Measurements from ENCODE around the gene JAKMIP3.

Gene JAKMIP3

DNA sequence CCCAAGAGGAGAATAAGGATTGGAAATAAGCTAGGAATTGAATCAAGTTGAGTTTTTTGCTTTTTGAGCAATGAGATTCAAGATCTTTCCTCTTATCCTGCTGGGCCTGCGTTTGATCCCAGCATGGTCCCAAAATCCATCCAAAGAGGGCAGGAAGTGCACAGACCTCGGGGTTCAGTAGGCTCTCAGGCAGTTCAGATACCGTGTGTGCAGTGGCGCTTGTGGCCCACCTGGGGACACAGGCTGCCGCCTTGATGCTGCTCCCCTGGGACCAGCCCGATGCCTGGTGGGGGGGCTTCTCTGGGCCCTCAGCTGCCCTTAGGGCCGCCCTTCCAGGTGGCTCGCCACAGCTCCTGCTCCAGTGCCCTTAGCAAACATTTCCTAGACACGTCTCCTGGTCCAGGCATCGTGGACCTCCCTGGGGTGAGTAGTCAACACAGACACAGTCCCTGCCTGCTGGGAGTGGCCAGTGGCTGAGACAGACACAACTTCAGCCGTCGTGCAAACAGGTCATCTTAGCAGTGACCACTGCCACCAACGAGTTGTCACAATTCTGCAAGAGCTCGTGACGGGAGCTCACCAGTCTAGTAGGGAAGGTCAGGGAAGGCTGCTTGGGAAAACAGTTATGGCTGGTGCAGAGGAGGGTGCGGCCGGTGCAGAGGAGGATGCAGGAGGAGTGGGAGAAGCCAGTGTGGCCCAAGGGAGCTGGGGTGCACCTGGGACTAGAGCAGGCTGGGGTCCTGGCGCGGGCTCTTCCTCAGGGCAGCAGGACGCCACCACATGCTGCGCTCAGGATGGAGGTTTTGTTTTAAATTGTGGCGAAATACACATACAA lies 21.7 kb upstream of the JAKMIP3 start:
- DNase-seq (ENCODE audit: low read depth, low spot score), result no peak

DNA sequence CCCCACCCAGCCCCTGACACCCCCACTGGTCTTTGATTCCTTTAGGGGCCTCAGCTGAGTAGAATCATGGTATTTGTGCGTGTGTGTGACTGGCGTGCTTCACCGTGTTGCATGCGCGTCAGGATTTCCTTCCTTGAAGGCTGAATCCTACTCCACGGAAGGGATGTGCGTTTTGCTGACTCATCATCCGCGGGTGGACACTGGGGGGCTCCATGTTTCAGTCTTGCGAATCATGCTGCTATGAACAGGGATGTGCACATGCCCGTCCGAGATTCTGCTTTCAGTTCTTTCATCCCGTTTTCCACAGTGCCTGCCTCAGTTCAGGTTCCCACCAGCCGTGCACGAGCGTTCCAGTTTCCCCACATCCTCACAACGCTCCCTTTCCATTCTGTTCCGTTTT lies 20.9 kb upstream of the JAKMIP3 start:
- DNase-seq (ENCODE audit: low read depth, low spot score), result no peak

DNA sequence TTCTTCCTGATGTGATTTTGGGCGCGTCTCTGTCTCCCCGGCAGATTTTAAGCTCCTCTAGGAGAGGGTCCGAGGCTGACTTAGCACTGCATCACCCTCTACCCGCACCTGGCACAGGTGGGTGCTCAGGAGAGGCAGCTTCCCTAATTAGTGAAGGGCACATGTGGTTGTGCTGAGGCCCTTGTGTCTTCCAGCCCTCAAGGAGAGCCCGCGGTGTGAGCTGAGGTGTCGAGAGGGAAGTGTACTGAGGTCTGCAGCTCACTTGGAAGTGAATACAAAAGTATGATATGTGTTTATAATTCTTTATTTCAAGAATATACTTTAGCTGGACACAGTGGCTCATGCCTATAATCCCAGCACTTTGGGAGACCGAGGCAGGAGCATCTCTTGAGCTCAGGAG lies 20.4 kb upstream of the JAKMIP3 start:
- no peak for DNase-seq (ENCODE audit: low read depth, low spot score)

DNA sequence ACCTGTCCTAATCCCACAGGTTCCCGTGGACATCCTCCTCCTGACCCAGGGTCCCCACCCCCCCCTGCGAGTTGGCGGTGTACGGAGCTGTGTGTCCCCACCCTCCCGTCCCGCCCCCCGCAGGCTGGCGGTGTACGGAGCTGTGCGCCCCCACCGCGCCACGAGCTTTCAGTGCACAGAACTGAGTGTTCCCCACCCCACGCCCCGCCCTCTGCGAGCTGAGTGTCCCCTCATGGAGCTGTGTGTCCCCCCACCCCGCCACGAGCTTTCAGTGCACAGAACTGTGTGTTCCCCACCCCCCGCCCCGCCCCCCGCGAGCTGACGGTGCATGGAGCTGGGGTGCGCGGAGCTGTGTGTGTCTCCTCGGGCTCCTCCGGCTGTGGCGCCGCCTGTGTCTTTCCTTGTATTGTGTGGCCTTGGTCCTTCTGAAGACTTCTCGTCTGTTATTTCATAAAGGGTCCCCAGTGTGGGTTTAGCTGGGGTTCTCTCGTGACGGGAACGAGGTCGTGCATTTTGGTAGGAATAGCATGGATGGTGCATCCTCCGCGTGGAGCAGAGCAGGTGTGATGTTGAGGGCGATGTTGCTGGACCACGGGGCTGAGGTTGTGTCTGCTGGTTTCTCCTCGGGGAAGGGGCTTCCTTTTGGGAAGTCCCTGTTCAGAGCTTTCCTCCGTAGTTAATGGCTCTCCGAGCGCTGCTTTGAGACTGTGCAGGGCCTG lies 18.0 kb upstream of the JAKMIP3 start:
- DNase-seq (ENCODE audit: low read depth, low spot score), result no peak

DNA sequence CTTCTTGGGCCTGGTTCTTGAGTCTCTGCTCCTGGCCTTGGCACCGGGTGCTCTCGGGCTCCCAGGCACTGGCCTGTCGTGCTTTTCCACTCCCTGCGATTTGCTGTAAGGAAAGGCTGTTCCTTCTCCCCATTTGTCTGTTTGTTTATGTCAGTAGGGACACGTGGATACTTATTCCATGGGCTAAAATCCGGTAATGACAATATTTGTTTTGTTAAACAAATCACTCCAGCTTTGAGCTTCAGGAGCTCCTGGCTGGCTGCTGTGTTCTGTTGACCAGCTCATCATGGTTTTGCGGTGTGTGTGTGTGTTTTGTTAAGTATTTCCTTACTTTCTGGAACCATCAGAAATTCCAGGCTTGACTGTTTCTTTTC lies 17.5 kb upstream of the JAKMIP3 start:
- DNase-seq (ENCODE audit: low read depth, low spot score), result no peak

DNA sequence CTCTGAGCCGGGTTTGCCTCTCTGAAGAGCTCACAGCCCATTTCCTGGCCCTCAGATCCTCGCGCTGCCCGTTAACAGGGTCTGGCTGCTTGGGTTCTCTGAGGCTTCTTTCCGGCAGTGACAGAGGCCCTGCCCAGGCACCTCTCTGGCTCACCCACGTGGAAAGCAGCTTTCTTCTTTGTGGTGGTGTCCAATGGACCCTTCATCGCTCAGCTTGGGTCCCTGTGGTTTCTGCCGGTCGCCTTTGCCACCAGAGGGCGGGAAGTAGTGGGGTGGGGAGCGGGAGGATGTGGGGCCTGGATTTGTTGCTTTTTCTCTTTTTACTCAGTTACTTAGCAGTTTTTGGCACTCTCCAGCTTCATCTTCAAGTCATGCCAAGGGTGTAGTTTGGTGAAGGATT lies 15.6 kb upstream of the JAKMIP3 start:
- no peak for DNase-seq (ENCODE audit: low read depth, low spot score)

DNA sequence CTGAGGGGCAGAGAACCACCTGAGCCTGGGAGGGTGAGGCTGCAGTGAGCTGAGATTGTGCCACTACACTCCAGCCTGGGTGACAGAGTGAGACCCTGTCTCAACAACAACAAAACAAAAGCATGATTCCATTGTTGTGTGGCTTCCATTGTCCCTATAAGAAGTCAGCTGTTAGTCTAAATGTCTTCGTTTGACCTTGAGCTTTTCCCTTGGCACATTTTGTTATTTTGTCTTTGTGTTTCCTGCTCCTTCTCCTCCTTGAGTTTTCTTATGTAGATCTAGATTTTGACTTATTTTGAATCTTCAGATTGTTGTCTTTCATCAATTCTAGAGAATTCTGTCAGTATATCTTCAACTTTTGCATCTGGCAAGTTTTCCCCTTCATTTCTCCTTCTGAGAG lies 13.6 kb upstream of the JAKMIP3 start:
- no peak for DNase-seq (ENCODE audit: low read depth, low spot score)

DNA sequence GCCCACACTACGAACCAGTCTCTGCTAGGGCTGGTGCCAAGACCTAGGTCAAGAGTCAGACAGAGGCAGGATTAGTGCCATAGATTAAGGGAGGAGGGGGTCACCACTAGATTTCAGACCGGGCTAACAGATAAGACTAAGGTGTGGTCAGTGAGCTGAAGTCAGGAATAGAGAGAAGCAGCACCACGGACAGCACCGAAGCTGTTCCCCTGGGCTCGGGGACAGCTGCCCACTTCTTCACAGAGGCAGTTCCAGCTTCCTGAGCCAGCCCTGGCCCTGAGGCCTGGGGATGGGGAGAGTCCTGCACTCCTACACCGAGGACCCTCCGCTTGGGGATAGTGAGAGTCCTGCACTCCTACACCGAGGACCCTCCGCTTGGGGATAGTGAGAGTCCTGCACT lies 11.2 kb upstream of the JAKMIP3 start:
- DNase-seq (ENCODE audit: low read depth, low spot score), result no peak

DNA sequence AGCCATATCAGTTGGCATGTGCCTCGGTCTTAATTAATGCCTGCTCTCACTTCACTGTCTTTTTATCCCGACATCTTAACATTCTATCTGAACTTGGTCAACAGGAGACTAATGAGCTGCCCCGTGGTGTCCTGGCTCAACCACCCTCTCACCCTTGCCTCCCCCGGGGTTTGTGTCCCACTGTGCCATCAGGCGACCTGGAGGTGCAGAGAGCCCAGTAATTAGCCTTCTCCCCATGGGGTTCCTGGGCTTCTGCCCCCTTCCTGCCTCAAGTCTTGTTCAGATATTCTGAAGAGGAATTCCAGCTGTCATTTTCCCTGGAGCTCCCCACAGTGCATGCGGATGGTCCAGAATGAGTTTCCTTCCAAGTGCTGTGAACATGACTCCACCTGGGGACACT lies 10.1 kb upstream of the JAKMIP3 start:
- DNase-seq (ENCODE audit: low read depth, low spot score), result no peak

DNA sequence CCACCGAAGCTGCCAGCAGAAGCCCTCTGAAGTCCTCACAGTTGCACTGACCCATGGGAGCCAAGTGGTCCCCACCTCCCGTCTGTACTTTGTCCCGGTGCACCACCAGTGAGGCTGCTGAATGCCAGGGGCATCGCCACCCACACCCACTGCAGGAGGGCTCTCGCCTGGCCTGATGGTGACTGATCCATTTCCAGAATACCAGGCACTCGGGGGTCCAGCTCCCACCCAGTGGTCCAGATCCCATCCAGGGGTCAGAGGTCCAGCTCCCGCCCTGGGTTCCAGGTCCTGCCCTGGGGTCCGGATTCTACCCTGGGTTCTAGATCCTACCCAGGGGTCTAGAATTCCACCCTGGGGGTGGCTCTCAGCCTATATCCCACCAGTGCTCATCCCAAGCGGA lies 9.1 kb upstream of the JAKMIP3 start:
- no peak for DNase-seq (ENCODE audit: low read depth, low spot score)

DNA sequence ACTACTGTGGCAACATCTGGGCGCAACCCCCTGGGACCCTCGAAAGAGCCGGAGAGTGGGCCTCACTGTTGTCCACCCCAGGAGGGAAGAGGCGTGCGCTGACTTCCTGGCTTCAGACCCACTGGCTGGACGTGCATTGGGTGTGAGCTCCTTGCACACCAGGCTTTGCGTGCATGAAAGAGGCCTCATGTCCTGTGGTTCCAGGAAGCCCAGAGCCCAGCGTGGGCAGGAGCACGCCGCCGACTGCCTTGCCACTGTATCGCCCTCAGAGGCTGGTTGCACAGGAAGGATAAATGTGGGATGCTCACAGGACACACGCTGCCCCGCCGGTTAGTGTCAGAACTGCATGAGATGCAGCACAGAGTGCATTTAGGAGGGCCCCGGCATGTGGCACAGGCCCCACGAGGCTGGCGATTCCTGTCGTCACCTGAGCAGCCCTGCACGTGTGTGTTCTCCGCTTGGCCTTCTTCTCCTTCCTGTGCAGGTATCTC lies 8.5 kb upstream of the JAKMIP3 start:
- DNase-seq (ENCODE audit: low read depth, low spot score), result no peak

DNA sequence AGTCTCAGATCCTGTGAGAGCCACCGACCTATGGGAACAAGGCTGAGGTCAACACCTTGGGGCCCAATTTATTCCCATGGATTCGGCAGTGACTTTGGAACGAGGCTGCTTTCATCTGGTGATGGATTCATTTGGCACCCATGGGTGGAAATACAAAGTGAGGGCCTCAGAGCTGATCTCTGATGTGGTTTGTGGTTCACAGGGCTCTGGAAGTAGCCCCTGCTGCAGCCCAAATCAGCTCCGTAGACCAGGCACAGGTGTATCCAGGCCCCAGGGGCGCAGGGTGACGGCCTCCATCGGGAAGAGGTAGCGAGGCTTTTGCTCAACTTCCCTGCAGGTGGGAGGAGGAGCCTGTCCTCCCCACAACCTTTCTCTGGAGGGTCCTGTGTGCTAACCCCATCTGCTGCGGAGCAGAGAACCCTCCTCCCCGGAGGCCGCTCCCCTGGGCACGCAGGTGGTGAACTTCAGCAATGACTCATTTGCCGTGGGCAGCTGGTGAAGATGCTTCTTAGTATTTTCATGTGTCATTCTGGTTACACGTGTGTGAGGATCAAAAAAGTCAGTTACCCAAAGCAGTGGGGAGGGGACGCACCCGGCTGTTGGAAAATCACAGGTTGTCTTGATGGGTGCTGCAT lies 7.5 kb upstream of the JAKMIP3 start:
- DNase-seq (ENCODE audit: low read depth, low spot score), result no peak

DNA sequence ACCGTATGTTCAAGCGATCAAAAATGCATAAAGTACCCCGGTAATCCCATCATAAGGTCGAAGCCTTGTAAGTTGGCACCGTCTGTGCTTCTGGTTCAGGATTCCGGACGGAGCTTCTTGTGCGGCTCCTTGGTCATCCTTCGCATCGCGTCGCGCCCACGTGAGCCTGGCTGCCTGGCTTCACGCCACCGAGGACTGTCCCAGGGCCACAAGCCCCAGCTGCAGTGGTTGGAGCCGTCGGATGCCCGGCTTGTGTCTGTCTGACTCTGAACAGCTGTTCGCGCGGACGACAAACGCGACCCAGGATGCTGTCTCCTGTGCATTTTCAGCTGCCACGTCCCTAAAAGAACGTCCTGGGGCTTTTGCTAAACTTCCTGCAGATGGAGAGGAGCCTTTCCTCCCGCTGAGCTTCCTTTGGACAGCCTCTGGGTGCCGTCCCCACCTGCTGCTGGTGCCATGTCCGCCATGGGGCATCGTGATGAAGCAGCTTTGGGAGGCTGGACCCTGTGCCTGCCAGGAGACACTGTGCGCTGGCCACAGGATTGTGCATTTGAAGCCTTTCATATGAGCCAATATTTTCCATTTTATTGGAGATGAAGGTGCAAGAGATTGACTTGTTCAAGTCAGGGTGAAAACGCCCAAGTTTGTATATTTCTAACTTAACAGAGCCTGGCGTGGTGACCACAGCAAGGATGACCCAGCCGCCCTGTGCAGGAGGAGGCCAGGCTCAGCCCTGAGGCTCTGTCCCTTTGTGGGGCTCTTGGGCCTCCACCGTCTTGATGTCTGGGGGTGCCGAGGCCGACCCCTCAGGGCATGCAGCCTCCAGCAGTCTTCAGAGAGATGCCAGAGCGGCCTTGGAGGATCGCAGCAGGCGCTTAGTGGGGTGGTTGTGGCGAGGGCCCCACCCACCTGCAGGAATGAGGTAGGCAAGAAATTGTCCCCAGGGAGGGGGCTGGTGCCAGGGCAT lies 6.7 kb upstream of the JAKMIP3 start:
- DNase-seq (ENCODE audit: low read depth, low spot score), result no peak

DNA sequence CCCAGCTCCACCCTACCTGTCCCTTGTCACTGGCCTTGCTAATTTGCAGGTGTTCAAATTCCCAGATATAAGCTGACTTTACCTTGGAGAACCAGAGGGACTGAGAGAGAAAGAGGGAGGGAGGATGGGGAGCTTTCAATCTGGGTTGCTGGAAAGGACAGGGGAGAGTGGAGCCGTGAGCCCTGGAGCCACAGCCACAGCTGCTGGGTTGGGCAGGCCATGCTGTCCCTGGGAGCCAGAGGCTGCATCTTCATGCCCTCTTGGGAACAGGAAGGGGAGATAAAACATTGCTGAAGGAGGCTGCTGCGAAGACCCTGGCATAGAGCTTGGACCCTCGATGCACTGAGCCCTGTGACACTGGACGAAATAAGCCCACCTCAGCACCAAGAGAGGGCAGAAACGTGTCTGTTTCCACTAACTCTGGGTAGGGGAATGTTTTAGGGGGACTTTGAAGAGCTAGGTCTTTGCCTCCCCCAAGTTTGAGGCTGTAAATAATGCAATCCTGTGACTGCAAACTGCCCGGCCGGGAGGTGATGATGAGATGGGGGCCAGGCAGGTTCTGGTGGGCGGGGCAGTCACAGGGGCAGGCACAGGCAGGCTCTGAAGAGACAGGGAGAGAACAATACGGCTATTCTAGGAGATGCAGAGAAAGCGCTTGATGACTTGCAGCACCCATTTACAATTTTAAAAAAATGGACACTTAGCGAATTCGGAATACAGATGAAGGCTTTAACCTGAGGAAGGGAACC lies 5.8 kb upstream of the JAKMIP3 start:
- no peak for DNase-seq (ENCODE audit: low read depth, low spot score)

DNA sequence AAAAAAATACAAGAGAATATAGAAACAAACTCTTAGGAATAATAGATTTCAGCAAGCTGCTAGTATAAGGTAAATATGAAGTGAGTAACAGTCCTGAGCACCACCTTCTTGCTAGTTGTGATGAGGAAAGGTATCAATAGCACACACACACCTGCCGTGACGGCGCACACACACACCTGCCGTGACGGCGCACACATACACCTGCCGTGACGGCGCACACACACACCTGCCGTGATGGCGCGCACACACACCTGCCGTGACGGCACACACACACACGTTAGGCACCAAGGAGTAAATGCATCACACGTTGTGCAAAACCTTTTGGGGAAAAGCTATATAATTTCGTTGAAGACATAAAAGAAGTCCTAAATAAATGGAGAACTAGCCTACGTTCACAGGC lies 4.7 kb upstream of the JAKMIP3 start:
- DNase-seq (ENCODE audit: low read depth, low spot score), result no peak

DNA sequence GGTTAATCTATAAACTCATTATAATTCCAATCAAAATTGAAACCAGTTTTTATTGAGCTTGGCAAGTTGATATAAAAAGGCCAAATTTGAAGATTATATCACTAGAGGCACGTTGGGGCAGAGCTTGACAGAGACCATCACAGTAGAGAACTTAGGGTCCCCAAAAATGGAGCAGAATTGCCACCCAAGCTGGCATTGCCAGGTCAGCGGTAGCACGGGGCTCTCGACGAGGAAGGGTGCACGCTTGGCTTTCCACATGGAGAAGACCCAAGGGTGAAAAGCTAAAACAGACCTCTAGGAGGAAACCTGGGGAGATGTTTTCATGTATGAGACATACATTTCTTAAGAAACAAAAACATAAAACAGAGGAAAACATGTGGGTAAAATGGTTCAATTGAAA lies 4.3 kb upstream of the JAKMIP3 start:
- no peak for DNase-seq (ENCODE audit: low read depth, low spot score)

DNA sequence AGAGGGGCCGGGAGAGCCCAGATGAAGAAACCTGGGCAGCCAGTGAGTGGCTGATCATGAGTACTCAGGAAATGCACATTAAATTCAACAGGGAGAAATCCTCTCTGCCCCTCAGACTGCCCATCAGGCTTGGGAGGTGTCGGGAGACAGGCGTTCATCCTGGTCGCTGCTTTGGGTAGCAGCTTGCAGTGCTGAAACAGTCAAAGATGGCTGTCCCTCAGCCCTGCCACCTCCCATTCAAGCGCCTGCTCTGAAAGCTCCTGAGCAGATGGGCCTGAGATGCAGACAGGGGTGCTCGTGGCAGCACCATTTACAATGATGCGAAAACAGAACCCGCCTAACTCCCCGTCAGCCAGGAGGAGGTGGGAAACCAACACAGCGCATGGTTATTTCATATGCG lies 3.6 kb upstream of the JAKMIP3 start:
- no peak for DNase-seq (ENCODE audit: low read depth, low spot score)

DNA sequence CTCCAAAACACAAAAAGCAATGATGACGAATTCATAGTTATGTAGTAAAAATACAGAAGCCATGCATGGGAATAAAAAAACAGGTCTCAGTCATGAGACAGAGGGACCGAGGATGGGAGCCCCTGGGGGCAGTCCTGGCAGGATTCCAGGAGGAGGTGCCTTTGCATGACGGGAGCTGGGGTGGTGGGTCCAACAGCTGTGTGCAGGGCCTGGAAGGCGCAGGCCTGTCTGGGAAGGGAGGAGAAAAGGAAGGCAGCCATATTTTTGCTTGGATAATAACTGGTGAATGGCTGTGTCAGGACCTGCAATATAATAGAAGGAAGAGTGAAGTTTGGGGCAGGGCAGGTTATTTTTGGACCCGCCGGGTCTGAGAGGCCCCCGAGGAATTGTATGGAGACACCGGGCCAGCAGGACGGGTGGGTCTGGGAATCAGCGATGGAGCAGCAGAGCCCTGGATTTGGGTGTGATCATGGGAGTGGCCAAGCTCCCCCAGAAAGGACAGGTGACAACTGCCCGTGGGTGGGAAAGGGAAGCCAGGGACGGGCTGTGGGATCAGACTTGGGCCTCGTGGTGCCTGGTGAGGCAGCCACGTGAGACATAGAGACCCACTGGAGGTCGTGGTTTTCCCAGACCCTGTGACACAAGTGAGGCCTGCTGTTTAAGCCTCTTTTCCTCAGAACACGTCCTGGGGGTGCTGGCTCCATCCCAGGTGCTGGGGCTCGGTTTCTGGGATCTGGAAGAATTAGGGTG lies 2.9 kb upstream of the JAKMIP3 start:
- DNase-seq (ENCODE audit: low read depth, low spot score), result no peak

DNA sequence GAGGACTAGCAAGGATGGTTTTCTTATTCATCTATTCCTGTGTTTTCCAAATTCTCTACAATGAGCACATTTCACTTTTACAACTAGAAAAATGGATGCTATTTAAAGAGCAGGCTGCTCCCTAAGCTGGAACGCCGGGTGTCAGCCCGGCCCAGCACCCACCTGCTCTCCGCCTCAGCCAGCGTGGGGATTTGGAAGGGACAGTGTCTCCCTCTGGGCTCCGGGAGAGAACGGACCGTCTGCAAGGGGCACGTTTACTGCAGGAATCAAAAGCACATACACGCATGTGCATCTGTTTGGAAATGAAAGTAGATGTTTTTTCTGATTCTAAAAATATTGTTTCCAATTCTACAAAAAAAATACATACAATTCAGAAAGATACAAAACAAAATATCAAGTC lies 2.3 kb upstream of the JAKMIP3 start:
- no peak for DNase-seq (ENCODE audit: low read depth, low spot score)

DNA sequence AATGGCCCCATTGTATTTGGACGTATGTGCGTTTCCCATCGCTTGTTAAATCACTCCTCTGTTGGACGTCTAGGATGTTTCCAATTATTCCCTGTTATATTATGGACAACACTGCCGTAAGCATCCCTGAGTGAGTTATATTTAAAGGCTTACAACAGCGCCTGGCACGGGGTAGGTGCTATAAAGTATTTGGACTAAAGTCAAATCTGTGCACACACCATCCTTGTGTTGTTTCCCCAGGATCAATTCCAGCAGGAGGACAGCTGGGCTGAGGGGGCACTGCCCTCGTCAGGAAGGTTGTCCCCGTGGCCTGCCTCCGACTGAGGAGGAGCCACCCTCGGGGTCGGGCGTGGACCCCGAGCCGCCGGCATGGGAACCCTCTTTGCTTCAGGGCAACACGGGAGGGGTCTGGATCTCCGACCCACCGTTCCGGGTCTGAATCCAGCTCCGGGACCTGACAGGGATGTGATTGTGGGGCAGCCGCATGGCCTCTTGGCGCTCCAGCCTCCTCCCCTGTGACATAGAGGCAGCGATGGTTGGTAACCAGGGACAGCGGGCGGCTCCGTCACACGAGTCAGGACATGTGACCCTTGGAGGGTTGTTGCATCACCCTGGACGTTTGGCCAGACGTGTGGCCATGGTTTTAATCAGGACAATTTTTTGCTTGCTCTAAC lies 1.5 kb upstream of the JAKMIP3 start:
- no peak for DNase-seq (ENCODE audit: low read depth, low spot score)
